ENCODE data around the gene GNA15.
"Not testable (repeated sequence)": the region's sequence is repeated elsewhere in the genome, so short reads cannot be mapped to it uniquely, and the experiment has no call there.

GNA15 gene

GRCh38 chr19:3135961-3136683 lies at the start of gene GNA15:
Gene GNA15, plus strand, starts transcription at chr19:3136033. Its CDS starts 418 bp downstream, at chr19:3136451.
- DNase-seq (ENCODE audit: low read depth): peak; percentile 89

GRCh38 chr19:3087769-3088168 lies 48.1 kb upstream of the GNA15 start:
- no peak for TF ChIP-seq CTCF (IDR thresholded peaks at IDR 0.05; ENCODE audit: insufficient read depth, low read depth, low read length, missing control alignments)
- DNase-seq (ENCODE audit: low read depth): no peak
- no peak overlapping the region for H3K4me3 ChIP-seq (ENCODE audit: low read length)

More at GRCh38 chr19:3135961-3136683, at the start of gene GNA15:
- H3K4me3 ChIP-seq (ENCODE audit: low read length): peak within 1 kb of the TSS; percentile 67
- no peak for TF ChIP-seq CTCF (IDR thresholded peaks at IDR 0.05; ENCODE audit: insufficient read depth, low read depth, low read length, missing control alignments)

GRCh38 chr19:3089299-3089855 lies 46.5 kb upstream of the GNA15 start:
- not testable (repeated sequence) for DNase-seq (ENCODE audit: low read depth); H3K4me3 ChIP-seq (ENCODE audit: low read length)

GRCh38 chr19:3094601-3095440 lies 41.0 kb upstream of the GNA15 start:
- no peak for TF ChIP-seq CTCF (IDR thresholded peaks at IDR 0.05; ENCODE audit: insufficient read depth, low read depth, low read length, missing control alignments)
- H3K4me3 ChIP-seq (ENCODE audit: low read length): peak overlapping the region; percentile 84
- peak; percentile 38 for DNase-seq (ENCODE audit: low read depth)

GRCh38 chr19:3095441-3096191 lies 40.2 kb upstream of the GNA15 start:
- peak overlapping the region; percentile 84 for H3K4me3 ChIP-seq (ENCODE audit: low read length)
- no peak for TF ChIP-seq CTCF (IDR thresholded peaks at IDR 0.05; ENCODE audit: insufficient read depth, low read depth, low read length, missing control alignments)
- peak; percentile 33 for DNase-seq (ENCODE audit: low read depth)

- H3K4me3 ChIP-seq (ENCODE audit: low read length): peak overlapping the region; percentile 84
- no peak for DNase-seq (ENCODE audit: low read depth)
- TF ChIP-seq CTCF (IDR thresholded peaks at IDR 0.05; ENCODE audit: insufficient read depth, low read depth, low read length, missing control alignments): no peak
These were observed 39.4 kb upstream of the GNA15 start for GRCh38 chr19:3096267-3096901.

All from epithelial cell of esophagus (primary cell).